GM18502 (cell line): Measurements from ENCODE around the gene KRTAP10-12.

ENCODE experiments used
- ATAC-seq: cut with Tn5 transposase; IDR thresholded peaks from one replicate; pipeline ENCODE4 v1.9.1; 2021; ENCODE audit warnings: mild to moderate bottlenecking; ENCODE audit not compliant: unreplicated experiment, poor library complexity

Gene KRTAP10-12

GRCh38 chr21:44729336-44730027, 32.5 kb downstream of the KRTAP10-12 start:
- ATAC-seq: no peak

GRCh38 chr21:44730028-44730395, 33.0 kb downstream of the KRTAP10-12 start:
- no peak for ATAC-seq

GRCh38 chr21:44730951-44731579, 34.1 kb downstream of the KRTAP10-12 start:
- no peak for ATAC-seq

- ATAC-seq: no peak
Observed at GRCh38 chr21:44732263-44732662, 35.3 kb downstream of the KRTAP10-12 start.

GRCh38 chr21:44732956-44733355, 36.0 kb downstream of the KRTAP10-12 start:
- ATAC-seq: no peak

- no peak for ATAC-seq
Observed at GRCh38 chr21:44734026-44734745, 37.2 kb downstream of the KRTAP10-12 start.

GRCh38 chr21:44734841-44735240, 37.9 kb downstream of the KRTAP10-12 start:
- ATAC-seq: no peak

- ATAC-seq: no peak
Observed at GRCh38 chr21:44735821-44736220, 38.8 kb downstream of the KRTAP10-12 start.

GRCh38 chr21:44736291-44737004, 39.5 kb downstream of the KRTAP10-12 start:
- no peak for ATAC-seq

- ATAC-seq: no peak
Observed at GRCh38 chr21:44737706-44738354, 40.9 kb downstream of the KRTAP10-12 start.

- no peak for ATAC-seq
Observed at GRCh38 chr21:44738621-44739020, 41.6 kb downstream of the KRTAP10-12 start.

- ATAC-seq: no peak
Observed at GRCh38 chr21:44739316-44739715, 42.3 kb downstream of the KRTAP10-12 start.

- ATAC-seq: no peak
Observed at GRCh38 chr21:44740742-44741141, 43.8 kb downstream of the KRTAP10-12 start.

- no peak for ATAC-seq
Observed at GRCh38 chr21:44741921-44742320, 44.9 kb downstream of the KRTAP10-12 start.

GRCh38 chr21:44742418-44743153, 45.6 kb downstream of the KRTAP10-12 start:
- ATAC-seq: no peak
